ENCODE measurements around the gene MS4A4E. TPM values are rescaled to one million over a fixed set of nuclear protein-coding genes. Genes with fewer than 3 reads are reported as not detected.

MS4A4E gene
- total and polyA plus RNA-seq, 2 donors (not counting 3 experiments of a cell fraction or from before 2014, with no cell fraction given): not detected

DNA sequence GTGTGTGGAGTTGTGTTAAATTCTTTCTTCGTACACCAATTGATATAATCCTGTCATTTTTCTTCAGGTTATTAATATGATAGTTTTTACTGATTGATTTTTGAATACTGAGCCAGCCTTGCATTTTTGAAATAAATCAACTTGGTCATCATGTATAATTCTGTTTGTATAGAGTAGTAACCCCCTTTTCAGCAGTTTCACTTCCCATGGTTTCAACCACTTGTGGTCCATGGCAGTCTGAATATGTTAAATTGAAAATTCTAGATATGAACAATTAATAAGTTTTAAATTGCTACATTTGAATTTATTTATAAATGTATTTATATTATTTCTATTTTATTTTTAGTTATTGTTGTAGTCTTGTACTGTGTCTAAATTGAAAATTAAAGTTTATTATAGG lies 92.7 kb downstream of the MS4A4E start:
- H3K9me3 ChIP-seq (replicated peaks; ENCODE audit: control insufficient read depth, insufficient read depth, low read length): no peaks in the 10 kb centered on the region
- POLR2A ChIA-PET: no interaction called here
- intact Hi-C loops (cut with micrococcal nuclease) (no loop called here), dilution Hi-C loops (cut with MboI; ENCODE audit: extremely low pct_ligation_motif_present, low sequenced_read_pairs) (no loop called here)
- no TSS peak for BruUV-seq (replicated peaks)
- H2AFZ ChIP-seq (ENCODE audit: low read depth, low read length): no peak overlapping the region
- no peaks in the 10 kb centered on the region for H3K4me1 ChIP-seq (ENCODE audit: control insufficient read depth, extremely low read depth, insufficient read depth, low read length)
- no peak overlapping the region for H3K27ac ChIP-seq (ENCODE audit: insufficient read depth, low read depth, low read length)
- no peak overlapping the region for H3K4me2 ChIP-seq (ENCODE audit: insufficient read depth, low read length)
- CTCF ChIA-PET: no interaction called here
- no peak for DNase-seq (ENCODE audit: low read depth, low spot score)
- no peaks in the 10 kb centered on the region for H3K9me1 ChIP-seq (replicated peaks; ENCODE audit: control insufficient read depth, extremely low read depth, insufficient read depth, low read length)
- no peaks in the 10 kb centered on the region for H3K79me2 ChIP-seq (ENCODE audit: control insufficient read depth, insufficient read depth, low read length)
- no peak overlapping the region for H3K9ac ChIP-seq (replicated peaks; ENCODE audit: extremely low read depth, insufficient read depth, low read length)
- FAIRE-seq: no peak
- no peaks in the 10 kb centered on the region for H3K27me3 ChIP-seq (ENCODE audit: control insufficient read depth in 2 of 2, insufficient read depth in 2 of 2, low read length in 2 of 2)
- H4K20me1 ChIP-seq (replicated peaks; ENCODE audit: control insufficient read depth, extremely low read depth, insufficient read depth, low read length): no peaks in the 10 kb centered on the region
- TF ChIP-seq POLR2AphosphoS5 (IDR thresholded peaks at IDR 0.05; ENCODE audit: insufficient read depth, low read depth, low read length): no peak
- TF ChIP-seq POLR2A (IDR thresholded peaks at IDR 0.05; ENCODE audit: low read depth, low read length): no peak
- no peak for TF ChIP-seq FOS (IDR thresholded peaks at IDR 0.05; ENCODE audit: borderline replicate concordance, insufficient read depth, low read length)
- no peak for TF ChIP-seq JUN (IDR thresholded peaks at IDR 0.05; ENCODE audit: borderline replicate concordance, insufficient read depth, insufficient read length, low read depth)
- no peak for TF ChIP-seq MYC (IDR thresholded peaks at IDR 0.05; ENCODE audit: low read depth, low read length)
- TF ChIP-seq, protein P1, sequence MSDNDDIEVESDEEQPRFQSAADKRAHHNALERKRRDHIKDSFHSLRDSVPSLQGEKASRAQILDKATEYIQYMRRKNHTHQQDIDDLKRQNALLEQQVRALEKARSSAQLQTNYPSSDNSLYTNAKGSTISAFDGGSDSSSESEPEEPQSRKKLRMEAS (IDR thresholded peaks at IDR 0.05; ENCODE audit: insufficient read depth, insufficient read length): no peak
- TF ChIP-seq, protein P2, sequence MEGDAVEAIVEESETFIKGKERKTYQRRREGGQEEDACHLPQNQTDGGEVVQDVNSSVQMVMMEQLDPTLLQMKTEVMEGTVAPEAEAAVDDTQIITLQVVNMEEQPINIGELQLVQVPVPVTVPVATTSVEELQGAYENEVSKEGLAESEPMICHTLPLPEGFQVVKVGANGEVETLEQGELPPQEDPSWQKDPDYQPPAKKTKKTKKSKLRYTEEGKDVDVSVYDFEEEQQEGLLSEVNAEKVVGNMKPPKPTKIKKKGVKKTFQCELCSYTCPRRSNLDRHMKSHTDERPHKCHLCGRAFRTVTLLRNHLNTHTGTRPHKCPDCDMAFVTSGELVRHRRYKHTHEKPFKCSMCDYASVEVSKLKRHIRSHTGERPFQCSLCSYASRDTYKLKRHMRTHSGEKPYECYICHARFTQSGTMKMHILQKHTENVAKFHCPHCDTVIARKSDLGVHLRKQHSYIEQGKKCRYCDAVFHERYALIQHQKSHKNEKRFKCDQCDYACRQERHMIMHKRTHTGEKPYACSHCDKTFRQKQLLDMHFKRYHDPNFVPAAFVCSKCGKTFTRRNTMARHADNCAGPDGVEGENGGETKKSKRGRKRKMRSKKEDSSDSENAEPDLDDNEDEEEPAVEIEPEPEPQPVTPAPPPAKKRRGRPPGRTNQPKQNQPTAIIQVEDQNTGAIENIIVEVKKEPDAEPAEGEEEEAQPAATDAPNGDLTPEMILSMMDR (IDR thresholded peaks at IDR 0.05; ENCODE audit: extremely low read depth in 1 of 2, insufficient read depth in 1 of 2, low read depth in 1 of 2, low read length in 2 of 2): no peak
- TF ChIP-seq GATA2 (IDR thresholded peaks at IDR 0.05; ENCODE audit: insufficient read depth, insufficient read length, low read depth, low read length): no peak
- TF ChIP-seq EZH2 (IDR thresholded peaks at IDR 0.05; ENCODE audit: borderline replicate concordance, low read depth, low read length, severe bottlenecking): no peak
- H3K36me3 ChIP-seq (ENCODE audit: control insufficient read depth in 2 of 2, extremely low read depth in 1 of 2, insufficient read depth in 2 of 2, low read length in 2 of 2): no peaks in the 10 kb centered on the region
- no peak overlapping the region for H3K4me3 ChIP-seq (replicated peaks in 1 of 3; ENCODE audit: insufficient read depth in 1 of 3, low read depth in 1 of 3, low read length in 3 of 3)

Small RNAs within 50 kb of the gene (microRNA-seq; reads per million reads assigned to microRNA genes)
- gene MIR6503 (ENCODE audit: borderline number of aligned reads, borderline replicate concordance): not detected

Small RNAs within 50 kb of the gene (small RNA-seq; reads per million reads assigned to genes)
- not detected for gene MIR6503 (ENCODE audit: insufficient read depth, insufficient read length, low read depth, low replicate concordance)

Other genes with a start within 250 kb of the MS4A4E start
- gene OOSP4B, start 226.0 kb downstream of the MS4A4E start, total RNA-seq: not detected in 2 replicates
- not detected in 2 replicates for gene OOSP4B, start 226.0 kb downstream of the MS4A4E start, polyA plus RNA-seq
- not detected in 2 replicates for gene OOSP2, start 202.7 kb downstream of the MS4A4E start, total RNA-seq
- gene OOSP2, start 202.7 kb downstream of the MS4A4E start, polyA plus RNA-seq: not detected in 2 replicates
- not detected in 2 replicates for gene MS4A3, start 186.5 kb downstream of the MS4A4E start, total RNA-seq
- gene MS4A3, start 186.5 kb downstream of the MS4A4E start, polyA plus RNA-seq: not detected in 2 replicates
- gene MS4A2, start 154.5 kb downstream of the MS4A4E start, total RNA-seq: not detected in 2 replicates
- gene MS4A2, start 154.5 kb downstream of the MS4A4E start, polyA plus RNA-seq: not detected in 2 replicates
- gene MS4A6A, start 60.1 kb downstream of the MS4A4E start, total RNA-seq: 2.7 and 2.9 TPM in 2 replicates
- 4.8 and 5.0 TPM in 2 replicates for gene MS4A6A, start 60.1 kb downstream of the MS4A4E start, polyA plus RNA-seq
- gene MS4A4A, start 37.5 kb upstream of the MS4A4E start, total RNA-seq: not detected in 2 replicates
- gene MS4A4A, start 37.5 kb upstream of the MS4A4E start, polyA plus RNA-seq: 0.13 and 0.19 TPM in 2 replicates
- gene MS4A6E, start 84.1 kb upstream of the MS4A4E start, total RNA-seq: not detected in 2 replicates
- not detected in 2 replicates for gene MS4A6E, start 84.1 kb upstream of the MS4A4E start, polyA plus RNA-seq
- gene MS4A7, start 135.4 kb upstream of the MS4A4E start, total RNA-seq: not detected in 2 replicates
- gene MS4A7, start 135.4 kb upstream of the MS4A4E start, polyA plus RNA-seq: 0.04 TPM in 1 of 2 replicates, not detected in the other
- not detected in 2 replicates for gene MS4A14, start 153.3 kb upstream of the MS4A4E start, total RNA-seq
- not detected in 2 replicates for gene MS4A14, start 153.3 kb upstream of the MS4A4E start, polyA plus RNA-seq
- not detected in 2 replicates for gene MS4A5, start 186.4 kb upstream of the MS4A4E start, total RNA-seq
- gene MS4A5, start 186.4 kb upstream of the MS4A4E start, polyA plus RNA-seq: not detected in 2 replicates
- not detected in 2 replicates for gene MS4A1, start 212.7 kb upstream of the MS4A4E start, total RNA-seq
- gene MS4A1, start 212.7 kb upstream of the MS4A4E start, polyA plus RNA-seq: not detected in 2 replicates
- not detected in 2 replicates for gene MS4A12, start 249.6 kb upstream of the MS4A4E start, total RNA-seq
- not detected in 2 replicates for gene MS4A12, start 249.6 kb upstream of the MS4A4E start, polyA plus RNA-seq

Data from endothelial cell of umbilical vein (primary cell).